Ectodermal cell (in vitro differentiated cells): ENCODE measurements around the gene CUL1.

ENCODE experiments used
- H3K27ac ChIP-seq: 2 replicates; pipeline ENCODE4 v1.7.0; 2013; ENCODE audit warnings: mild to moderate bottlenecking, low read depth, low read length; ENCODE audit not compliant: insufficient read depth, poor library complexity, severe bottlenecking
- H3K27me3 ChIP-seq: 2 replicates; pipeline ENCODE4 v1.7.0; 2013; ENCODE audit warnings: mild to moderate bottlenecking, low read length; ENCODE audit not compliant: insufficient read depth, control insufficient read depth, poor library complexity, severe bottlenecking
- H3K36me3 ChIP-seq: one replicate; pipeline ENCODE4 v1.7.0; 2013; ENCODE audit warnings: low read length; ENCODE audit not compliant: control insufficient read depth, insufficient read depth
- H3K4me1 ChIP-seq: one replicate; pipeline ENCODE4 v1.7.0; 2013; ENCODE audit warnings: low read length; ENCODE audit not compliant: control insufficient read depth, insufficient read depth
- H3K4me3 ChIP-seq: 2 replicates; pipeline ENCODE4 v1.7.0; 2013; ENCODE audit warnings: low read depth, low read length, control low read depth; ENCODE audit not compliant: insufficient read depth
- H3K9me3 ChIP-seq: 2 replicates; pipeline ENCODE4 v1.7.0; 2013; ENCODE audit warnings: mild to moderate bottlenecking, low read length, moderate library complexity; ENCODE audit not compliant: control insufficient read depth
- WGBS, 2 experiments: methylation state at CpG; one replicate each; pipeline ENCODE4 v1.1.7; 2013; ENCODE audit warnings: missing lambda C conversion rate in 2 of 2; 5-methylcytosine and 5-hydroxymethylcytosine counted together

Gene CUL1

GRCh38 chr7:148799893-148800555 lies 101.3 kb downstream of the CUL1 start:
- peaks cover 30% of the 10 kb centered on the region for H3K36me3 ChIP-seq
- WGBS, 2 experiments = 74 to 78% methylated on average over 10 of the region's 10 CpGs
- no peak overlapping the region for H3K4me3 ChIP-seq
- no peaks in the 10 kb centered on the region for H3K4me1 ChIP-seq
- no peak overlapping the region for H3K27ac ChIP-seq
- no peaks in the 10 kb centered on the region for H3K27me3 ChIP-seq
- H3K9me3 ChIP-seq = no peaks in the 10 kb centered on the region

GRCh38 chr7:148800677-148801076 lies 102.0 kb downstream of the CUL1 start:
- Histone ChIP-seq H3K9me3 (no peaks in the 10 kb centered on the region), H3K4me3 (no peak overlapping the region), H3K27me3 (no peaks in the 10 kb centered on the region), H3K4me1 (no peaks in the 10 kb centered on the region), H3K36me3 (peaks cover 31% of the 10 kb centered on the region), H3K27ac (no peak overlapping the region)
- 94% methylated on average over 12 to 13 of the region's 13 CpGs for WGBS, 2 experiments

- H3K9me3 ChIP-seq = no peaks in the 10 kb centered on the region
- H3K27ac ChIP-seq = no peak overlapping the region
- H3K4me3 ChIP-seq = no peak overlapping the region
- H3K36me3 ChIP-seq = peaks cover 35% of the 10 kb centered on the region
- 95 to 96% methylated on average over 10 of the region's 10 CpGs for WGBS, 2 experiments
- H3K27me3 ChIP-seq = no peaks in the 10 kb centered on the region
- H3K4me1 ChIP-seq = no peaks in the 10 kb centered on the region
Observed at GRCh38 chr7:148802101-148802493, 103.4 kb downstream of the CUL1 start.

GRCh38 chr7:148803094-148803493 lies 104.4 kb downstream of the CUL1 start:
- Histone ChIP-seq H3K4me1 (no peaks in the 10 kb centered on the region), H3K27ac (no peak overlapping the region), H3K9me3 (no peaks in the 10 kb centered on the region), H3K27me3 (no peaks in the 10 kb centered on the region), H3K4me3 (no peak overlapping the region), H3K36me3 (peaks cover 37% of the 10 kb centered on the region)
- WGBS, 2 experiments = 96% methylated on average over 5 of the region's 5 CpGs

- H3K27ac ChIP-seq = no peak overlapping the region
- no peaks in the 10 kb centered on the region for H3K4me1 ChIP-seq
- 91 to 93% methylated on average over 9 to 10 of the region's 10 CpGs for WGBS, 2 experiments
- no peaks in the 10 kb centered on the region for H3K9me3 ChIP-seq
- H3K4me3 ChIP-seq = no peak overlapping the region
- H3K27me3 ChIP-seq = no peaks in the 10 kb centered on the region
- peaks cover 34% of the 10 kb centered on the region for H3K36me3 ChIP-seq
Observed at GRCh38 chr7:148804343-148805235, 105.9 kb downstream of the CUL1 start.

GRCh38 chr7:148806187-148806586 lies 107.5 kb downstream of the CUL1 start:
- Histone ChIP-seq H3K4me1 (no peaks in the 10 kb centered on the region), H3K27ac (no peak overlapping the region), H3K27me3 (no peaks in the 10 kb centered on the region), H3K36me3 (peaks cover 32% of the 10 kb centered on the region), H3K4me3 (no peak overlapping the region), H3K9me3 (no peaks in the 10 kb centered on the region)
- 96 to 97% methylated on average over 7 of the region's 7 CpGs for WGBS, 2 experiments

GRCh38 chr7:148807436-148807835 lies 108.7 kb downstream of the CUL1 start:
- H3K36me3 ChIP-seq = peaks cover 32% of the 10 kb centered on the region
- 96 to 98% methylated on average over 4 of the region's 4 CpGs for WGBS, 2 experiments
- H3K27ac ChIP-seq = no peak overlapping the region
- H3K4me1 ChIP-seq = no peaks in the 10 kb centered on the region
- no peak overlapping the region for H3K4me3 ChIP-seq
- H3K9me3 ChIP-seq = no peaks in the 10 kb centered on the region
- no peaks in the 10 kb centered on the region for H3K27me3 ChIP-seq

GRCh38 chr7:148809856-148810255 lies 111.2 kb downstream of the CUL1 start:
- Histone ChIP-seq H3K4me3 (no peak overlapping the region), H3K27ac (no peak overlapping the region), H3K36me3 (peaks cover 54% of the 10 kb centered on the region), H3K27me3 (no peaks in the 10 kb centered on the region), H3K9me3 (no peaks in the 10 kb centered on the region), H3K4me1 (no peaks in the 10 kb centered on the region)
- WGBS, 2 experiments = 76 to 82% methylated on average over 4 of the region's 4 CpGs

- WGBS, 2 experiments = 92 to 96% methylated on average over 4 of the region's 4 CpGs
- Histone ChIP-seq H3K9me3 (no peaks in the 10 kb centered on the region), H3K4me3 (no peak overlapping the region), H3K27ac (no peak overlapping the region), H3K27me3 (no peaks in the 10 kb centered on the region), H3K36me3 (peaks cover 56% of the 10 kb centered on the region), H3K4me1 (no peaks in the 10 kb centered on the region)
Observed at GRCh38 chr7:148811892-148812291, 113.2 kb downstream of the CUL1 start.

- WGBS, 2 experiments = 95% methylated on average over 9 of the region's 9 CpGs
Observed at GRCh38 chr7:148813890-148814289, 115.2 kb downstream of the CUL1 start.

More at GRCh38 chr7:148813890-148814289, 115.2 kb downstream of the CUL1 start:
- no peak overlapping the region for H3K4me3 ChIP-seq
- no peak overlapping the region for H3K27ac ChIP-seq
- no peaks in the 10 kb centered on the region for H3K9me3 ChIP-seq
- H3K4me1 ChIP-seq = no peaks in the 10 kb centered on the region
- H3K27me3 ChIP-seq = no peaks in the 10 kb centered on the region
- H3K36me3 ChIP-seq = peaks cover 58% of the 10 kb centered on the region
